ENCODE data around the gene SFXN2.
"Not testable (repeated sequence)": the region's sequence is repeated elsewhere in the genome, so short reads cannot be mapped to it uniquely, and the experiment has no call there.

The SFXN2 gene

GRCh38 chr10:102679596-102679995 lies 34.8 kb upstream of the SFXN2 start:
- no peak for DNase-seq (ENCODE audit: low read depth, low spot score)

- no peak for DNase-seq (ENCODE audit: low read depth, low spot score)
These were observed 32.7 kb upstream of the SFXN2 start for GRCh38 chr10:102681696-102682095.

GRCh38 chr10:102682416-102682815 lies 32.0 kb upstream of the SFXN2 start:
- no peak for DNase-seq (ENCODE audit: low read depth, low spot score)

DNA sequence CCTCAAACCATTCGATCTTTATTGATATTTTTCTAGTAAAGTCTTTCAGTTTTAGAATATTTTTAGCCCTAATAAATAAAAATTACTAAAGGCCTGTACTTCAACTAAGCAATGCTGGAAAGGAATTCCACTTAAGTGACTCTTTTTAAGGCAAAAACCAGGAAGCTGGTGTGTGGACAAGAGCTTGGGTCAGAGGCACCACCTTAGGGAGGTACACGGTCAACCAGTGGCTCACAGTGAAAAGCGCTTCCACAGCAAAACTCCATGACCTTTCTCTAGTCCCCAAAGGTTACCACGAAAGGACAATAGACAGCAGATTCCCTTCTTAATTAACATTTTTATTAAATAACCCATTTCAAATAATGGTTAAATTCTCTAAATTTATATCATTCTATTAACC lies 31.5 kb upstream of the SFXN2 start:
- no peak for DNase-seq (ENCODE audit: low read depth, low spot score)

GRCh38 chr10:102683736-102684135 lies 30.7 kb upstream of the SFXN2 start:
- DNase-seq (ENCODE audit: low read depth, low spot score), result no peak

DNA sequence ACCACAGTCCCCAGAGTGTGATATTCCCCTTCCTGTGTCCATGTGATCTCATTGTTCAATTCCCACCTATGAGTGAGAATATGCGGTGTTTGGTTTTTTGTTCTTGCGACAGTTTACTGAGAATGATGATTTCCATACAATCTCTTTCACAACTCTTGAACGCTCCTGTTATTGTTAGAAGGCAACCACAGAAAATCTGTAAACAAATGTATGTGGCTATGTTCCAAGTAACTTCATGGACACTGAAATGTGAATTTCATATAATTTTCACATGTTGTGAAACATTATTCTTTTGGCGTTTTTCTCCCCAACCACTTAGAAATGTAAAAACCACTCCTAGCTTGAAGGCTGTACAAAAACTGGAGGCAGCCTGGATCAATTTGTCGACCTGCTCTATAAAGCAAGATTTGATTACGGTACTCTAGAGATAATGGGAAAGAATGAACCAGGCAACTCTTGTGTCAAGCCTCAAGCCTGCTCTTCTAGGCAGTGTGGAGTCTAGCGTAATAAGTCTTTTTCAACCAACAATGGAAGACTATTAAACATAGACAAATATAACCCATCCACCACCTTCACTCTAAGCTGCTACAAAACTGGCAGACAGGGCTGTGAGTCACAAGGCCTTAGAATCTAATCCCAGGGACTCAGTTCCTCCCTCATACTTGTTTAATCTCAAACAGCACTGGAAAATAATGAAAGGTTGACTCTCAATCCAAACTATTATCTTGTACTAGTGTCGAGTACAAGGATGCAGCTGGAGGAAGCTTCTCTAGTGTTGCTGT lies 23.0 kb upstream of the SFXN2 start:
- no peak for DNase-seq (ENCODE audit: low read depth, low spot score)

DNA sequence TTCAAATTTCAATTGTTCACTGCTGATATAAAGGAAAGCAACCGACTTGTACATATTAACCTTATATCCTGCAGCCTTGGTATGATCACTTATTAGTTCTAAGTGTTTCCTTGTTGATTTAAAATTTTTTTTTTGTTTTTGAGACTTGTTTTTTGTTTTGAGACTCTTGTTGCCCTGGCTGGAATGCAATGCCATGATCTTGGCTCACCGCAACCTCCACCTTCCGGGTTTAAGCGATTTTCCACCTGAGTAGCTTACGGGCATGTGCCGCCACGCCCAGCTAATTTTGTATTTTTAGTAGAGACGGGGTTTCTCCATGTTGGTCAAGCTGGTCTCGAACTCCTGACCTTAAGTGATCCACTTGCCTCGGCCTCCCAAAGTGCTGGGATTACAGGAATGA lies 19.0 kb upstream of the SFXN2 start:
- DNase-seq (ENCODE audit: low read depth, low spot score), result not testable (repeated sequence)

GRCh38 chr10:102696736-102697135 lies 17.7 kb upstream of the SFXN2 start:
- no peak for DNase-seq (ENCODE audit: low read depth, low spot score)

GRCh38 chr10:102698894-102699293 lies 15.5 kb upstream of the SFXN2 start:
- no peak for DNase-seq (ENCODE audit: low read depth, low spot score)

GRCh38 chr10:102701272-102701671 lies 13.2 kb upstream of the SFXN2 start:
- no peak for DNase-seq (ENCODE audit: low read depth, low spot score)

DNA sequence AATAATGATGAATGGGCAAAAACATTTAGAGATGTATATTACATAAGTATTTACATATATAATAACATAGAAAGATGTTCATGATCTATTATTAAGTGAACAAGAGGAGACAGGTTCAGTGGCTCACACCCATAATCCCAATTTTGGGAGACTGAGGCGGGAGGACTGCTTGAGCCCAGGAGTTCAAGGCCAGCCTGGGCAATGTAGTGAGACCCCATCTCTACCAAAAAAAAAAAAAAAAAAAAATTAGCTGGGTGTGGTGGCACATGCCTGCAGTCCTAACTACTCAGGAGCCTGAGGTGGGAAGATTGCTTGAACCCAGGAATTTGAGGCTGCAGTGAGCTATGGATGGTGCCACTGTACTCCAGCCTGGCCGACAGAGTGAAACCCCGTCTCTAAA lies 12.6 kb upstream of the SFXN2 start:
- no peak for DNase-seq (ENCODE audit: low read depth, low spot score)

- DNase-seq (ENCODE audit: low read depth, low spot score), result no peak
These were observed 11.7 kb upstream of the SFXN2 start for GRCh38 chr10:102702742-102703141.

- DNase-seq (ENCODE audit: low read depth, low spot score), result no peak
These were observed 9.5 kb upstream of the SFXN2 start for GRCh38 chr10:102704915-102705314.

DNA sequence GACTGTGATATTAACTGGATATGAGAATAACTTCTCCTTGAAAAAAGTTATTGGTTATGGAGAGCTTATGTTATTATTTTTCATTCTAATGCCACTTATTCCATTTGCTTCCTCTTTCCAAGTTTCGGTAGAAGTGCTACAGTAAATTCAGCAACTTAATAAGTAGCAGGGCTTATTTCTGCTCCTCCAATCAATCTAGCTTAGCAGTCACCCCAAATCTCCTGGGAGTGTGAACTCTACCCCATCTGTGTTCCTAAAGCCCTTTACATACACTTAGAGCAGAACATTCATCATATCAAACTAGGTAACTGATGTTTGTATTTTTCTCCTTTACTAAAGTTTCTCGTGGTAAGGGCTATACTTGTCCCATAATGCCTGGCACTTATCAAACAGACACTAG lies 8.9 kb upstream of the SFXN2 start:
- no peak for DNase-seq (ENCODE audit: low read depth, low spot score)

DNA sequence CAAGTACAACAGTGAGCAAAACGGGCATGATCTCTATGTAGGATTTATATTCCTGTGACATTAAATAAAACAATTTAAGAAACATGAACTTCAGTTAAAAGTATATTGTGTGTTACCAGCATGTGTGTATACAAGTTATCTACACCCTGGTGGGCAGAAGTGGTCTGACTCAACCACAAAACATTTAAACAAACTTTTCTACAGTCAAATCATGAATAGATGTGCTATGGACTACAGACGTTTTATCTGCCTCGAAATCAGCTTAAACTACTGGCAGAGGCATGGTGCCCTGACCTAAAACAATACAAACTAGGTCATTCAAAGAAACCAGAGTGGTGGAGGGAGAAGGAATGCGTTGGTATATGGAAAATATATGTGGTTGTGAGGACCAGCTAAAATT lies 3.8 kb upstream of the SFXN2 start:
- DNase-seq (ENCODE audit: low read depth, low spot score), result no peak

- no peak for DNase-seq (ENCODE audit: low read depth, low spot score)
These were observed 2.3 kb upstream of the SFXN2 start for GRCh38 chr10:102712089-102712488.

DNA sequence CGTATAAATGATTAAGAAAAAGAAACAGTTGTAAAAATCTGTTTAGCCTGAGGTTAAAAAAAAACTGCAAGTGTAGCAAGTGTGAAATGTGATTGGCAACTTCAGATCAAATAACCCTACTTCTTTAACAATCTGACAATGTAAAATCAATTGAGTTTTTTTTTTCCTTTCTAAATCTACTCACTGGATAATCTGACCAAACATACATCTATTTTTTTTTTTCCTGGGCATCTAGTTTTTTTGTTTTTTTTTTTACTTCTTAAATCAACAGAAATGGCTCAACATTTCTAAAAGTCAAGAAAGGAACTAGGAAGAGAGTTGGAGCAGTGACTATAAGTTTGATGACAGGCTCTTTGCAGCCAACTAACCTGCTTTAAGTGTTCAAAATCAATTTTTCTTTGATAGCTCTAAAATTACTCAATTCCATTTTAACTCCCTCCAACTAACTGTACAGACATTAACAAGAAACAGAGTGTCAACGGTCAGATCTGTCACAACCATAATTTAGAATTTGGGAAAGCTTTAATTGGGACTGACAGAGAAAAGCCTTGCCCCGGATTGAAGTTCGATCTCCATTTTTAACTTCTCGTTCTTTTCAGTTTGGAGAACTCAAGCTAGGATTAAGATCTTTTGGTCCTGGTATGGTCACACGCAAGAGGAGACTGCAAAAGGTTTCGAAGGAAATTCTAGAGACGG lies 1.4 kb upstream of the SFXN2 start:
- DNase-seq (ENCODE audit: low read depth, low spot score), result no peak

GRCh38 chr10:102713539-102713813 lies 960 bp upstream of the SFXN2 start:
- DNase-seq (ENCODE audit: low read depth, low spot score), result peak; percentile 47

- DNase-seq (ENCODE audit: low read depth, low spot score), result peak; percentile 90
These were observed 419 bp upstream of the SFXN2 start, which contains the start of gene ARL3 for GRCh38 chr10:102713814-102714620. Gene ARL3, minus strand, starts transcription at chr10:102714397. Its CDS starts 122 bp downstream, at chr10:102714275.

GRCh38 chr10:102715880-102716279 lies 1.4 kb downstream of the SFXN2 start:
- no peak for DNase-seq (ENCODE audit: low read depth, low spot score)

- not testable (repeated sequence) for DNase-seq (ENCODE audit: low read depth, low spot score)
These were observed 2.6 kb downstream of the SFXN2 start for GRCh38 chr10:102716900-102717565.

DNA sequence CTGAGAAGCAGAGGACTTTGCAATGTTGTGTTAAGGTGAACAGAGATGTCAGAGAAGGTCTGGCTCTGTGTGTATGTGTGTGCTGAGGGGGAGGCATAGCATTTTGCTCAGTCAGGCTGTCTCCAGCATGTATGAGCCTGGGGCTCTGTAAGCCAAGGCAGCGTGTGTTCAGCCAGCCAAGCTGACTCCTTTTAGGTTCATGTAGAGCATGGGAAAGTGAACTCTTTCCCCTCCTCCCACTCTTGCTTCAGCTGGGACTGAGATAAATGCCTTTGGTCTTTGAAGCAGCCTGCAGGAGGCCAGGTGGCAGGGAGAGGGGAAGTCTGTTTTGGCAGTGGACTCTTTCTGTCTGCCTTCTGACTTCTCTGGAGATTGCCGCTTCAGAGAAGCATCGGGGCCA lies 3.8 kb downstream of the SFXN2 start:
- DNase-seq (ENCODE audit: low read depth, low spot score), result no peak
